WTC11 (cell line): ENCODE data around the gene NBPF1. TPM values are rescaled to one million over a fixed set of nuclear protein-coding genes. Genes with fewer than 3 reads are reported as not detected.
"Not testable (repeated sequence)": the region's sequence is repeated elsewhere in the genome, so short reads cannot be mapped to it uniquely, and the experiment has no call there.

Source experiments
- ATAC-seq: fragments of 200-7000 bp; cut with Tn5 transposase; 2 replicates; pipeline ENCODE4 v1.10.0; 2021; ENCODE audit warnings: mild to moderate bottlenecking, moderate library complexity
- CTCF ChIA-PET: fragments of 300-600 bp; sonication (Branson Sonifier 250); formaldehyde crosslinking; loops from one replicate; lab custom pipeline; 2021; ENCODE audit warnings: antibody characterized with exemption; lab: Charles Lee
- POLR2A ChIA-PET: fragments of 350-600 bp; sonication (Branson Sonifier 250); formaldehyde crosslinking; loops from one replicate; lab custom pipeline; 2021; ENCODE audit warnings: antibody characterized with exemption; lab: Charles Lee
- DNase-seq: peaks from one replicate; pipeline ENCODE4 v3.0.0; 2021; ENCODE audit warnings: low spot score
- H3K27ac Mint-ChIP-seq: 2 replicates; pipeline ENCODE4 v1.8.0; 2021; ENCODE audit warnings: mixed read lengths
- H3K27me3 Mint-ChIP-seq: 2 replicates; pipeline ENCODE4 v1.8.0; 2021; ENCODE audit warnings: low read depth, mild to moderate bottlenecking, moderate library complexity, mixed read lengths
- H3K36me3 Mint-ChIP-seq: 2 replicates; pipeline ENCODE4 v1.8.0; 2021; ENCODE audit warnings: mixed read lengths
- H3K4me1 Mint-ChIP-seq: 2 replicates; pipeline ENCODE4 v1.8.0; 2022; ENCODE audit warnings: mixed read lengths
- H3K4me3 Mint-ChIP-seq: 2 replicates; pipeline ENCODE4 v1.8.0; 2021; ENCODE audit warnings: mild to moderate bottlenecking, moderate library complexity, mixed read lengths
- H3K9me3 Mint-ChIP-seq: 2 replicates; pipeline ENCODE4 v1.8.0; 2021; ENCODE audit warnings: mixed read lengths
- CREM ChIP-seq: sonication (generic); formaldehyde crosslinking; IDR thresholded peaks from 2 replicates; pipeline ENCODE4 v1.8.1; 2022; ENCODE audit warnings: mild to moderate bottlenecking, missing genetic modification reagents, moderate library complexity
- E2F4 ChIP-seq: sonication (generic); formaldehyde crosslinking; IDR thresholded peaks from 2 replicates; pipeline ENCODE4 v1.8.1; 2022; ENCODE audit warnings: low read depth, mild to moderate bottlenecking, moderate library complexity, missing genetic modification reagents, borderline replicate concordance
- E2F5 ChIP-seq: sonication (generic); formaldehyde crosslinking; IDR thresholded peaks from 2 replicates; pipeline ENCODE4 v1.8.1; 2022; ENCODE audit warnings: mild to moderate bottlenecking, moderate library complexity, missing genetic modification reagents
- ETV6 ChIP-seq: sonication (generic); formaldehyde crosslinking; IDR thresholded peaks from 2 replicates; pipeline ENCODE4 v1.8.1; 2022; ENCODE audit warnings: mild to moderate bottlenecking, missing genetic modification reagents
- FOXK1 ChIP-seq: sonication (generic); formaldehyde crosslinking; IDR thresholded peaks from 2 replicates; pipeline ENCODE4 v1.8.0; 2022; ENCODE audit warnings: mild to moderate bottlenecking, moderate library complexity, missing genetic modification reagents
- FOXP4 ChIP-seq: sonication (generic); formaldehyde crosslinking; IDR thresholded peaks from 2 replicates; pipeline ENCODE4 v1.8.0; 2022; ENCODE audit warnings: mild to moderate bottlenecking, missing genetic modification reagents
- GABPB1 ChIP-seq: sonication (generic); formaldehyde crosslinking; IDR thresholded peaks from 2 replicates; pipeline ENCODE4 v1.8.1; 2023; ENCODE audit warnings: mild to moderate bottlenecking, missing genetic modification reagents
- HMGXB4 ChIP-seq: sonication (generic); formaldehyde crosslinking; IDR thresholded peaks from 2 replicates; pipeline ENCODE4 v1.8.1; 2023; ENCODE audit warnings: mild to moderate bottlenecking, moderate library complexity, missing genetic modification reagents
- IRF1 ChIP-seq: sonication (generic); formaldehyde crosslinking; IDR thresholded peaks from 2 replicates; pipeline ENCODE4 v1.8.0; 2023; ENCODE audit warnings: missing genetic modification reagents
- MAX ChIP-seq: sonication (generic); formaldehyde crosslinking; IDR thresholded peaks from 2 replicates; pipeline ENCODE4 v1.8.0; 2022; ENCODE audit warnings: mild to moderate bottlenecking, missing genetic modification reagents
- MLX ChIP-seq: sonication (generic); formaldehyde crosslinking; IDR thresholded peaks from 2 replicates; pipeline ENCODE4 v1.8.1; 2023; ENCODE audit warnings: mild to moderate bottlenecking, missing genetic modification reagents, moderate library complexity
- MXD4 ChIP-seq: fragments of 250-450 bp; sonication (Bioruptor Pico); IDR thresholded peaks from 2 replicates; pipeline ENCODE4 v1.8.0; 2021; ENCODE audit warnings: mild to moderate bottlenecking, moderate library complexity, borderline replicate concordance
- NR2C2 ChIP-seq: sonication (generic); formaldehyde crosslinking; IDR thresholded peaks from 2 replicates; pipeline ENCODE4 v1.8.0; 2022; ENCODE audit warnings: mild to moderate bottlenecking, missing genetic modification reagents
- OVOL2 ChIP-seq: fragments of 250-450 bp; sonication (Bioruptor Pico); IDR thresholded peaks from 2 replicates; pipeline ENCODE4 v1.9.0; 2021; ENCODE audit warnings: mild to moderate bottlenecking, borderline replicate concordance
- STAT6 ChIP-seq: sonication (generic); formaldehyde crosslinking; conservative IDR thresholded peaks from 2 replicates; pipeline ENCODE4 v1.8.1; 2023; ENCODE audit warnings: mild to moderate bottlenecking, low read depth, missing genetic modification reagents, moderate library complexity
- TEAD4 ChIP-seq: sonication (generic); formaldehyde crosslinking; IDR thresholded peaks from 2 replicates; pipeline ENCODE4 v1.8.0; 2022; ENCODE audit warnings: mild to moderate bottlenecking, missing genetic modification reagents
- ZNF396 ChIP-seq: fragments of 250-450 bp; sonication (Bioruptor Pico); IDR thresholded peaks from 2 replicates; pipeline ENCODE4 v1.8.0; 2021; ENCODE audit warnings: mild to moderate bottlenecking, moderate library complexity, borderline replicate concordance
- total RNA-seq: library from RNA; stranded (reverse); gene quantifications from 3 replicates; pipeline ENCODE4 v1.2.3, GENCODE V29; 2021

The NBPF1 gene
- total RNA-seq, 1 experiment from 2014 or later: 18.3 TPM

GRCh38 chr1:16521288-16521583, 92.1 kb downstream of the NBPF1 start:
- peak overlapping the region; percentile 96 for H3K4me3 Mint-ChIP-seq
- ATAC-seq (peak; percentile 14; the same call in 1 of the 2 replicates), DNase-seq (no peak)
- H3K27ac Mint-ChIP-seq: peak overlapping the region; percentile 80; the same call in 1 of the 2 replicates
- no peaks in the 10 kb centered on the region for H3K36me3 Mint-ChIP-seq
- no peaks in the 10 kb centered on the region for H3K9me3 Mint-ChIP-seq
- TF ChIP-seq TEAD4 (no peak), STAT6 (CRISPR knock-in tag) (no peak), GABPB1 (CRISPR knock-in tag) (no peak), NR2C2 (CRISPR knock-in tag) (no peak), OVOL2 (no peak), MLX (CRISPR knock-in tag) (no peak), E2F4 (CRISPR knock-in tag) (no peak), ZNF396 (no peak), MXD4 (CRISPR knock-in tag) (no peak)
- ChIA-PET POLR2A (interaction anchor here (0.7 kb wide), 1 partner anchor 11 kb away, joined by 4 read pairs; no protein-coding TSS in a partner anchor), CTCF (interaction anchor here (0.7 to 1.3 kb wide), 6 partner anchors 9 to 103 kb away, joined by 3 to 7 read pairs (median 4); partner anchors contain the start of gene NBPF1)
- peaks cover 9% of the 10 kb centered on the region for H3K4me1 Mint-ChIP-seq
- peaks cover 39% of the 10 kb centered on the region for H3K27me3 Mint-ChIP-seq

GRCh38 chr1:16520435-16521287, 92.7 kb downstream of the NBPF1 start:
- CTCF ChIA-PET: interaction anchor here (0.7 to 1.3 kb wide), 6 partner anchors 10 to 104 kb away, joined by 3 to 7 read pairs (median 4); partner anchors contain the start of gene NBPF1
- H3K4me3 Mint-ChIP-seq: peak overlapping the region; percentile 96
- TF ChIP-seq ETV6 (CRISPR knock-in tag): peak; percentile 88
- TF ChIP-seq FOXP4 (CRISPR knock-in tag): peak; percentile 45; the same call in 1 of the 2 replicates
- TF ChIP-seq E2F5 (CRISPR knock-in tag): 0 out of 2 replicates have a peak, but pooled peaks have one; percentile 53
- 0 out of 2 replicates have a peak, but pooled peaks have one; percentile 43 for TF ChIP-seq FOXK1
- peak; percentile 96 for TF ChIP-seq HMGXB4 (CRISPR knock-in tag)
- peak; percentile 54 for TF ChIP-seq MAX (CRISPR knock-in tag)
- TF ChIP-seq IRF1 (CRISPR knock-in tag): peak; percentile 68; the same call in 1 of the 2 replicates
- 0 out of 2 replicates have a peak, but pooled peaks have one; percentile 35 for TF ChIP-seq CREM (CRISPR knock-in tag)
- H3K27ac Mint-ChIP-seq: peak overlapping the region; percentile 80
- H3K9me3 Mint-ChIP-seq, H3K36me3 Mint-ChIP-seq, H3K4me1 Mint-ChIP-seq: not testable (repeated sequence)
- POLR2A ChIA-PET: interaction anchor here (0.7 kb wide), 1 partner anchor 11 kb away, joined by 4 read pairs; no protein-coding TSS in a partner anchor
- peak; percentile 87 for DNase-seq
- peaks cover 39% of the 10 kb centered on the region for H3K27me3 Mint-ChIP-seq
- peak; percentile 94 for ATAC-seq

GRCh38 chr1:16519255-16519951, 94.0 kb downstream of the NBPF1 start:
- H3K27ac Mint-ChIP-seq, H3K36me3 Mint-ChIP-seq, H3K4me1 Mint-ChIP-seq, DNase-seq, ATAC-seq, H3K9me3 Mint-ChIP-seq, CTCF ChIA-PET: not testable (repeated sequence)
- POLR2A ChIA-PET: interaction anchor here (0.6 kb wide), 2 partner anchors 378 to 384 kb away, joined by 3 to 4 read pairs; no protein-coding TSS in a partner anchor
- Mint-ChIP-seq H3K4me3 (peak overlapping the region; percentile 96; the same call in 1 of the 2 replicates), H3K27me3 (peaks cover 39% of the 10 kb centered on the region)
